SK-N-SH (cell line): ENCODE data around the gene ZNF709. TPM values are rescaled to one million over a fixed set of nuclear protein-coding genes. Genes with fewer than 3 reads are reported as not detected.
A peak's percentile ranks its signal among the peaks of the same experiment; 100 is the strongest.

Experiments
- CTCF ChIA-PET: fragments of 300-600, 350-600 bp; formaldehyde crosslinking; extraction: SDS; loops from one replicate; lab custom pipeline; 2021; lab: Yijun Ruan, JAX
- POLR2A ChIA-PET: fragments of 350-600 bp; sonication (Branson Sonifier 250); formaldehyde crosslinking; extraction: SDS; loops from one replicate; lab custom pipeline; 2020; ENCODE audit warnings: antibody characterized with exemption, inconsistent platforms; lab: Yijun Ruan, JAX
- DNase-seq: peaks from one replicate; pipeline ENCODE4 v3.0.0; 2012
- H2AFZ ChIP-seq: fragments of 200-600 bp; sonication (generic); 2 replicates; pipeline ENCODE4 v1.8.1; 2016; ENCODE audit warnings: antibody characterized with exemption, mild to moderate bottlenecking, low read depth
- H3F3A ChIP-seq: fragments of 200-600 bp; sonication (generic); replicated peaks from 2 replicates; pipeline ENCODE3; 2016; ENCODE audit warnings: antibody characterized with exemption, mild to moderate bottlenecking; ENCODE audit not compliant: insufficient read depth
- H3K27ac ChIP-seq, 2 experiments: fragments of 200-500 bp in 1 of 2; fragments of 200-600 bp in 1 of 2; sonication (Bioruptor generic) in 1 of 2; sonication (generic), shearing (Covaris generic) in 1 of 2; 2 replicates each; pipeline versions ENCODE4 v1.5.1 to v1.6.1; 2014 to 2016; ENCODE audit warnings: low read depth in 2 of 2, inconsistent platforms in 1 of 2, low read length in 1 of 2, mild to moderate bottlenecking in 1 of 2, mixed read lengths in 1 of 2
- H3K27me3 ChIP-seq: fragments of 200-600 bp; sonication (generic), shearing (Covaris generic); 2 replicates; pipeline ENCODE4 v1.6.1; 2016; ENCODE audit warnings: mixed run types; ENCODE audit not compliant: insufficient read depth
- H3K36me3 ChIP-seq, 2 experiments: fragments of 200-500 bp in 1 of 2; fragments of 200-600 bp in 1 of 2; sonication (Bioruptor generic) in 1 of 2; sonication (generic) in 1 of 2; replicated peaks in 1 of 2; 2 replicates each; pipeline versions ENCODE3 to v1.5.1; 2014 to 2016; ENCODE audit warnings: low read length in 1 of 2, mild to moderate bottlenecking in 1 of 2; ENCODE audit not compliant: insufficient read depth in 2 of 2, control insufficient read depth in 1 of 2
- H3K4me1 ChIP-seq, 2 experiments: fragments of 200-500 bp in 1 of 2; fragments of 200-600 bp in 1 of 2; sonication (Bioruptor generic) in 1 of 2; sonication (generic), shearing (Covaris generic) in 1 of 2; 2 replicates each; pipeline versions ENCODE4 v1.5.1 to v1.6.1; 2014 to 2016; ENCODE audit warnings: low read depth in 1 of 2, low read length in 1 of 2, mixed run types in 1 of 2; ENCODE audit not compliant: insufficient read depth in 2 of 2, control insufficient read depth in 1 of 2
- H3K4me2 ChIP-seq: fragments of 200-600 bp; sonication (generic), shearing (Covaris generic); 2 replicates; pipeline ENCODE4 v1.6.1; 2017; ENCODE audit warnings: mixed run types
- H3K4me3 ChIP-seq, 2 experiments: fragments of 200-500 bp in 1 of 2; fragments of 200-600 bp in 1 of 2; sonication (Bioruptor generic) in 1 of 2; sonication (generic), shearing (Covaris generic) in 1 of 2; 2 replicates each; pipeline versions ENCODE4 v1.5.1 to v1.8.1; 2014 to 2016; ENCODE audit warnings: low read depth in 2 of 2, inconsistent platforms in 1 of 2, low read length in 1 of 2, mild to moderate bottlenecking in 1 of 2, mixed read lengths in 1 of 2, moderate library complexity in 1 of 2
- H3K79me2 ChIP-seq: fragments of 200-600 bp; sonication (generic); 2 replicates; pipeline ENCODE4 v1.8.1; 2017; ENCODE audit warnings: mild to moderate bottlenecking; ENCODE audit not compliant: insufficient read depth
- H3K9ac ChIP-seq: fragments of 200-600 bp; sonication (generic); 2 replicates; pipeline ENCODE4 v1.6.1; 2017; ENCODE audit warnings: mixed run types
- H3K9me2 ChIP-seq: fragments of 200-600 bp; sonication (generic); 2 replicates; pipeline ENCODE4 v1.6.1; 2017; ENCODE audit warnings: mixed run types
- H3K9me3 ChIP-seq: fragments of 200-600 bp; sonication (generic); 2 replicates; pipeline ENCODE4 v1.6.1; 2017; ENCODE audit warnings: mixed run types, mild to moderate bottlenecking, moderate library complexity
- H4K20me1 ChIP-seq: fragments of 200-600 bp; sonication (generic); 2 replicates; pipeline ENCODE4 v1.6.1; 2017; ENCODE audit warnings: mild to moderate bottlenecking, mixed run types; ENCODE audit not compliant: insufficient read depth
- CTCF ChIP-seq: fragments of 200-600 bp; sonication (generic); IDR thresholded peaks from 2 replicates; pipeline ENCODE4 v1.6.1; 2017; ENCODE audit warnings: antibody characterized with exemption, mild to moderate bottlenecking, moderate library complexity
- ELF1 ChIP-seq: IDR thresholded peaks from 2 replicates; pipeline ENCODE4 v1.4.0; 2012
- EP300 ChIP-seq, 2 experiments: IDR thresholded peaks; 2 replicates each; pipeline versions ENCODE4 v1.4.0 to v1.6.1; 2012; ENCODE audit warnings: borderline replicate concordance in 1 of 2, low read depth in 1 of 2, low read length in 1 of 2
- FOSL2 ChIP-seq: IDR thresholded peaks from 2 replicates; pipeline ENCODE4 v1.4.0; 2012; ENCODE audit warnings: low read depth, mild to moderate bottlenecking, moderate library complexity, borderline replicate concordance
- MXI1 ChIP-seq: IDR thresholded peaks from 2 replicates; pipeline ENCODE4 v1.6.1; 2012; ENCODE audit warnings: mild to moderate bottlenecking, low read depth, low read length, improper control_type of control experiment
- NFIC ChIP-seq: IDR thresholded peaks from 2 replicates; pipeline ENCODE4 v1.4.0; 2012; ENCODE audit warnings: borderline replicate concordance
- NRF1 ChIP-seq: IDR thresholded peaks from 2 replicates; pipeline ENCODE4 v1.6.1; 2012; ENCODE audit warnings: low read depth, mild to moderate bottlenecking, low read length
- RCOR1 ChIP-seq: fragments of 150-350 bp; IDR thresholded peaks from 2 replicates; pipeline ENCODE4 v1.6.1; 2017; ENCODE audit warnings: antibody characterized with exemption, low read length
- REST ChIP-seq: IDR thresholded peaks from 2 replicates; pipeline ENCODE4 v1.6.1; 2012; ENCODE audit warnings: mild to moderate bottlenecking, low read depth, low read length, moderate library complexity
- RFX5 ChIP-seq: IDR thresholded peaks from 2 replicates; pipeline ENCODE4 v1.6.1; 2012; ENCODE audit warnings: mild to moderate bottlenecking, improper control_type of control experiment, low read length
- TCF12 ChIP-seq: IDR thresholded peaks from 2 replicates; pipeline ENCODE4 v1.4.0; 2012
- USF2 ChIP-seq: fragments of 150-350 bp; IDR thresholded peaks from 2 replicates; pipeline ENCODE4 v1.6.1; 2017; ENCODE audit warnings: antibody characterized with exemption, low read length, low read depth, borderline replicate concordance
- YY1 ChIP-seq: IDR thresholded peaks from 2 replicates; pipeline ENCODE4 v1.4.0; 2012; ENCODE audit warnings: low read depth, mild to moderate bottlenecking
- WGBS: methylation state at CpG from one replicate; pipeline ENCODE4 v1.1.6; 2017; ENCODE audit warnings: low lambda C conversion rate; 5-methylcytosine and 5-hydroxymethylcytosine counted together
- polyA plus RNA-seq, 3 experiments: library from polyadenylated mRNA; depleted of rRNA; stranded (reverse); fragments of >200 nt; gene quantifications; 2 replicates each; pipeline ENCODE4 v1.2.3, GENCODE V29; 2012
- TF ChIP-seq, protein P1 (sequence below): IDR thresholded peaks from 2 replicates; pipeline ENCODE4; 2012

ZNF709 gene
- polyA plus RNA-seq, 1 of the 3 experiments (the other 2 are of a cell fraction) = 0.64 TPM

DNA sequence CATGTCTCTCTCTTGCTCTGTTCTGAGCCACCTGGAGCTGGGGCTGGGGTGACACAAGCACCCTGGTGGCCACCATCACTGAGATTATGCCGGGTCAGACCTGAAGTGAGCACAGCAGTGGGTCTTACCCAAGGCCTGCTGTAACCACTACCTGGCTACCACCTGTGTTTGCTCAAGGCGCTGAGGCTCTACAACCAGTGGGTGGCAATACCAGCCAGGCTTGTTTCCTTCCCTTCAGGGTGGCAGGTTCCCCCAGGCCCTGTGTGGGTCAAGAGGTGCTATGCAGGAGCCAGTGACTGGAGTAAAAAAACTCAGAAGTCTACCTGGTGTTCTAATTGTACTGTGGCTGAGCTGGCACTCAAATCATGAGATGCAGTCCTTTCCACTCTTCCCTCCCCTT is 35.8 kb downstream of the ZNF709 start:
- Histone ChIP-seq H3K4me2 (no peak overlapping the region), H3K9me3 (peaks cover 7% of the 10 kb centered on the region; the same call in 1 of the 2 replicates), H3K9me2 (no peaks in the 10 kb centered on the region), H3K4me3 (no peak overlapping the region), H3K27me3 (no peaks in the 10 kb centered on the region), H3K79me2 (no peaks in the 10 kb centered on the region), H4K20me1 (no peaks in the 10 kb centered on the region), H3K9ac (no peak overlapping the region), H2AFZ (no peak overlapping the region), H3F3A (no peaks in the 10 kb centered on the region), H3K27ac (no peak overlapping the region), H3K4me1 (no peaks in the 10 kb centered on the region)
- POLR2A ChIA-PET = no interaction called here
- no peak for DNase-seq
- 55% methylated on average over 2 of the region's 2 CpGs for WGBS
- CTCF ChIA-PET = interaction anchor here (1.2 kb wide), 1 partner anchor 389 kb away, joined by 3 read pairs; no protein-coding TSS in a partner anchor
- TF ChIP-seq NFIC (no peak), TCF12 (no peak), YY1 (no peak), ELF1 (no peak), NRF1 (no peak), CTCF (no peak), FOSL2 (no peak), MXI1 (no peak)
- TF ChIP-seq, protein P1, sequence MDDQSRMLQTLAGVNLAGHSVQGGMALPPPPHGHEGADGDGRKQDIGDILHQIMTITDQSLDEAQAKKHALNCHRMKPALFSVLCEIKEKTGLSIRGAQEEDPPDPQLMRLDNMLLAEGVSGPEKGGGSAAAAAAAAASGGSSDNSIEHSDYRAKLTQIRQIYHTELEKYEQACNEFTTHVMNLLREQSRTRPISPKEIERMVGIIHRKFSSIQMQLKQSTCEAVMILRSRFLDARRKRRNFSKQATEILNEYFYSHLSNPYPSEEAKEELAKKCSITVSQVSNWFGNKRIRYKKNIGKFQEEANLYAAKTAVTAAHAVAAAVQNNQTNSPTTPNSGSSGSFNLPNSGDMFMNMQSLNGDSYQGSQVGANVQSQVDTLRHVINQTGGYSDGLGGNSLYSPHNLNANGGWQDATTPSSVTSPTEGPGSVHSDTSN = no peak
- TF ChIP-seq, all 33 proteins: peak for 0
- no peaks in the 10 kb centered on the region for H3K36me3 ChIP-seq

- CTCF ChIA-PET = interaction anchor here (0.6 to 0.8 kb wide), 3 partner anchors 35 to 300 kb away, joined by 3 read pairs; no protein-coding TSS in a partner anchor
- TF ChIP-seq NFIC (no peak), YY1 (no peak), USF2 (no peak), REST (no peak), RCOR1 (no peak), ELF1 (peak; percentile 51; the same call in 1 of the 2 replicates), EP300 (IDR thresholded peaks at IDR 0.05; ENCODE audit: borderline replicate concordance in 1 of 2, low read depth in 1 of 2, low read length in 1 of 2) (no peak), CTCF (no peak), RFX5 (0 out of 2 replicates have a peak, but pooled peaks have one; percentile 42)
Observed at GRCh38 chr19:12440541-12441316, 43.9 kb downstream of the ZNF709 start, which contains the start of gene ZNF443. TSS of gene ZNF443 (minus strand) at chr19:12441021. CDS start at chr19:12440914, 107 bp downstream.

More at GRCh38 chr19:12440541-12441316, 43.9 kb downstream of the ZNF709 start, which contains the start of gene ZNF443:
- POLR2A ChIA-PET = interaction anchor here (0.6 to 1.5 kb wide), 7 partner anchors 43 to 405 kb away, joined by 3 to 5 read pairs (median 3); partner anchors contain the start of genes ZNF136, ZNF20, ZNF433 and ZNF442
- H3K9ac ChIP-seq = peak within 1 kb of the TSS; percentile 77
- H3K27ac ChIP-seq = peak within 1 kb of the TSS; percentile 52 to 84
- no peaks in the 10 kb centered on the region for H3K9me2 ChIP-seq
- peak within 1 kb of the TSS; percentile 99 for H2AFZ ChIP-seq
- peak within 1 kb of the TSS; percentile 74 to 76 for H3K4me3 ChIP-seq
- no peaks in the 10 kb centered on the region for H4K20me1 ChIP-seq
- H3K27me3 ChIP-seq = no peaks in the 10 kb centered on the region
- no peaks in the 10 kb centered on the region; a peak in 1 of 4 replicates for H3K4me1 ChIP-seq
- peak within 1 kb of the TSS; percentile 93 for H3K4me2 ChIP-seq
- no peaks in the 10 kb centered on the region for H3F3A ChIP-seq
- no peaks in the 10 kb centered on the region for H3K36me3 ChIP-seq
- peaks cover 16% of the 10 kb centered on the region; the same call in 1 of the 2 replicates for H3K79me2 ChIP-seq
- DNase-seq = peak; percentile 90
- H3K9me3 ChIP-seq = peaks cover 5% of the 10 kb centered on the region; the same call in 1 of the 2 replicates
- under 1% methylated on average over 30 of the region's 59 CpGs for WGBS
